HG02642 (cell line): ENCODE measurements around the gene JOSD1.

Experiments used
- ATAC-seq: cut with Tn5 transposase; IDR thresholded peaks from one replicate; pipeline ENCODE4 v1.9.1; 2021; ENCODE audit warnings: mild to moderate bottlenecking; ENCODE audit not compliant: unreplicated experiment, poor library complexity

JOSD1 gene

DNA sequence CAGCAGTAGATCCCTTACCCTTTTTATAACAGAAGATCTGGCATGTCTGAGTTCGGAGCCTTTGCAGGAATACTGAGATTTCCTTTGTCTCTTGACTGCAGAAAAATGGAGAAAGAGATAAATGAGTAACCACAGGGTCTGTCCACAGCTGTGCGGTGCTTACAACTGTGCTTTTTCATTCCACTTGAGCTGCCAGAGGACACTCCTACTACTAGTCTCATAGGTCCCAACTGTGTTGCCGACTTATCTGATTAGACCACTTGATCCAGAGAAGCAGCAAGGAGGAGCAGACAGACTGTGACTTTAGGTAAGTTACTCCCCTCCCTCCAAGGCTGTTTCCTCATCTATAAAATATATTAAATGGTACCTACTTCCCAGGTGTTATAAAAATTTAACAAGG, 62.0 kb downstream of the JOSD1 start:
- ATAC-seq: no peak

- ATAC-seq: no peak
These were observed 62.5 kb downstream of the JOSD1 start for GRCh38 chr22:38638216-38638615.
